Right cardiac atrium (tissue), 5 donors: ENCODE data around the gene GJB6. TPM values are rescaled to one million over a fixed set of nuclear protein-coding genes. Genes with fewer than 3 reads are reported as not detected.
"Not testable (repeated sequence)": the region's sequence is repeated elsewhere in the genome, so short reads cannot be mapped to it uniquely, and the experiment has no call there.

ENCODE experiments used
- ATAC-seq, 2 donors: fragments of 200-7000 bp; cut with Tn5 transposase; one replicate each; pipeline versions ENCODE4 v1.8.0 to v1.9.1; 2020; ENCODE audit warnings: moderate library complexity in 2 of 2, mild to moderate bottlenecking in 1 of 2
- DNase-seq, 3 donors: peaks; one replicate each; pipeline ENCODE4 v3.0.0-alpha.2; 2020
- H3K27ac ChIP-seq: one replicate; pipeline ENCODE4 v1.5.1; 2013; ENCODE audit warnings: mild to moderate bottlenecking, low read length, control low read depth, moderate library complexity
- H3K27me3 ChIP-seq: one replicate; pipeline ENCODE4 v1.6.1; 2013; ENCODE audit not compliant: control insufficient read depth, insufficient read depth
- H3K4me1 ChIP-seq: one replicate; pipeline ENCODE4 v1.6.1; 2013; ENCODE audit warnings: low read length; ENCODE audit not compliant: control insufficient read depth, insufficient read depth
- H3K4me3 ChIP-seq: one replicate; pipeline ENCODE4 v1.5.1; 2013; ENCODE audit warnings: low read length, control low read depth
- H3K9me3 ChIP-seq: one replicate; pipeline ENCODE4 v1.6.1; 2013; ENCODE audit warnings: low read length; ENCODE audit not compliant: control insufficient read depth
- WGBS: extraction: QIAGEN DNeasy Blood & Tissue Kit; methylation state at CpG from one replicate; pipeline ENCODE4 v1.1.7; 2013; 5-methylcytosine and 5-hydroxymethylcytosine counted together
- intact Hi-C, 4 donors: fragments of 100-400 bp; cut with DNase I; formaldehyde crosslinking; loops; one replicate each; pipeline versions ENCODE4 v1.11.0 to v1.14.0; 2022 to 2023
- long read RNA-seq, 4 donors: library from polyadenylated mRNA; unstranded; transcript quantifications; one replicate each; pipeline ENCODE4 v2.0.0, GENCODE V29; 2020 to 2021
- polyA plus RNA-seq: library from polyadenylated mRNA; stranded (reverse); fragments of 200-250 nt; gene quantifications from one replicate; pipeline ENCODE4 v1.2.3, GENCODE V29; 2013
- total RNA-seq, 4 donors: library from RNA; stranded (reverse); fragmentation: NEBNext Ultra II Directional; extraction: Animal tissue kit (Norgen Biotek cat#: 25700); gene quantifications; one replicate each; pipeline ENCODE4 v1.2.1, GENCODE V29; 2021
- donor health status: healthy with polysubstance abuse.
- donor health status: DM: no; HTN: yes; CAD: no.
- donor health status: DM: no; HTN: no; CAD: no.
- donor health status: DM: no; HTN: yes; CAD: no; lungs with severe emphysema.
- donor health status: DM: yes; HTN: yes; CAD: no.

The GJB6 gene
- not detected for total RNA-seq
- 0.05 TPM for polyA plus RNA-seq
- long read RNA-seq, donor 1 = 0 reads
- long read RNA-seq, donor 2 = 0 reads
- long read RNA-seq, donor 3 = 0 reads
- long read RNA-seq, donor 4 = 0 reads

DNA sequence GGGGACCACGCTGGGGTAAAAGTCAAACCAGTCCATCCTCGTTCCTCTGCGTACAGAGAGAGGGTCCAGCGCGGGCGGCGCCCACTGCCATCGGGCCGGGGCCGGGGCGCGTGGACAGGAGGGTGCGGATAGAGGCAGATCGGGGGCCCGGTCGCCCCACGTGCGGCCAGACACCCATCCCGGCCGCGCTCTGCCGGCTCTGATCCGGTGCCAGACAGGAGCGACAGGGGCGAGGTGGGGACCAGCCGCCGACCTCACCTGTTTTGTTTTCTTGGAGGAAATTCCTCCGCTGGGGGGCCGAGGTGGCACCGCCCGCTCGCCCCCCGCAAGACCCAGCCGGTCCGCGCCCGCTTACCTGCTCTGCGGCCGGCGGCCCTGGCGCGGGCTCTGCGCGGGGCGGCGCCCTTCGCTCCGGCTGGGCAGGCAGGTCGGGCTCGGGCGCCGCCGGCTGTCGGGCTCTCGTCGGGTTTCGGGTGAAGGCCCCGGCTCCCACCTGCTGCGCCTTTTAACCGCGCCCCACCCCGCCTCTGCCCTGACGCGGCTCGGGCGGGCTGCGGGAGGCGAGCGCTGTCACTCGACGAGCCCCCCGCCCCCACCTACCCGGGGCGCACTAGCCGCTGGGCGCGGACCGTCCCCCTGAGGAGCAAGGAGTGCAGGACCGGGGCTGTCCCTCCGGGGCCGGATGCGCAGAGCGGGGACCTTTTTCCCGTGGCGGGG lies at the start of gene GJB6:
Gene GJB6, minus strand, starts transcription at position 481 of the 717 bp plus-strand sequence. CDS start 8,839 bp downstream, outside the sequence.
- intact Hi-C loops = no loop called here
- Histone ChIP-seq H3K9me3 (no peaks in the 10 kb centered on the region), H3K27ac (no peak within 1 kb of the TSS), H3K4me3 (peak within 1 kb of the TSS; percentile 41), H3K27me3 (no peaks in the 10 kb centered on the region), H3K4me1 (no peaks in the 10 kb centered on the region)
- WGBS = 1% methylated on average over 85 of the region's 85 CpGs
- peak; percentile 35 to 50 for ATAC-seq
- no peak for DNase-seq

DNA sequence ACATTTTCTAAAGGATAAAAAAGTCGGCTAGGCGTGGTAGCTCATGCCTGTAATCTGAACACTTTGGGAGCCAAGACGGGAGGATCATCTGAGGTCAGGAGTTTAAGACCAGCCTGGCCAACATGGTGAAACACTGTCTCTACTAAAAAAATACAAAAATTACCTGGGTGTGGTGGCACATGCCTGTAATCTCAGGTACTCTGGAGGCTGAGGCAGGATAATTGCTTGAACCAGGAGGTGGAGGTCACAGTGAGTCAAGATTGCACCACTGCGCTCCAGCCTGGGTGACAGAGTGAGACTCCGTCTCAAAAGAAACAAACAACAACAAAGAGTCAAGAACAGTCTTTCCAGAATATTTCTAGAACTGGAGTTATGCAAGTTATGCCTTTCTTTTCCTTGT lies 44.8 kb upstream of the GJB6 start:
- intact Hi-C loops, H3K4me1 ChIP-seq: not testable (repeated sequence)
- WGBS = 87% methylated on average over 5 of the region's 5 CpGs

DNA sequence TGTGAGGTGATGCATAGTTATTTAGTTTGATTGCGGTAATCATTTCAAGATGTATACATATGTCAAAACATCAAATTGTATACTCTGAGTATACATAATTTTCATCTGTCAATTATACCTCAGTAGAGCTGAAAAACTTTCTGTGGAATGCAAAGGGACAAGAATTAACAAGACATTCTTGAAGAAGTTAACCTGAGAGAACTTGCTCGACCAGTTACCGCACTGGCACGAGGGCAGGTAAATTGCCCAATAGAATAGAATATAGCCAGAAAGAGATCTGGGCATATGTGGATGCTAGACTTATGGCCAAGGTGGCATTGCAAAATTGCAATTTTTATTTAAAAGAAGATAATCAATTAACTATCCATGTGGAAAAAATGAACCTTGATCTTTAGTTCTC lies 42.3 kb upstream of the GJB6 start:
- WGBS = 92% methylated on average over 4 of the region's 4 CpGs
- no peak for DNase-seq
- ATAC-seq = no peak
- no peaks in the 10 kb centered on the region for H3K9me3 ChIP-seq
- H3K4me3 ChIP-seq = no peak overlapping the region
- intact Hi-C loops = no loop called here
- H3K27ac ChIP-seq = no peak overlapping the region
- no peaks in the 10 kb centered on the region for H3K27me3 ChIP-seq
- H3K4me1 ChIP-seq = no peaks in the 10 kb centered on the region

More for the DNA sequence above, 44.8 kb upstream of the GJB6 start:
- DNase-seq, ATAC-seq, H3K27me3 ChIP-seq, H3K27ac ChIP-seq, H3K4me3 ChIP-seq, H3K9me3 ChIP-seq: not testable (repeated sequence)

DNA sequence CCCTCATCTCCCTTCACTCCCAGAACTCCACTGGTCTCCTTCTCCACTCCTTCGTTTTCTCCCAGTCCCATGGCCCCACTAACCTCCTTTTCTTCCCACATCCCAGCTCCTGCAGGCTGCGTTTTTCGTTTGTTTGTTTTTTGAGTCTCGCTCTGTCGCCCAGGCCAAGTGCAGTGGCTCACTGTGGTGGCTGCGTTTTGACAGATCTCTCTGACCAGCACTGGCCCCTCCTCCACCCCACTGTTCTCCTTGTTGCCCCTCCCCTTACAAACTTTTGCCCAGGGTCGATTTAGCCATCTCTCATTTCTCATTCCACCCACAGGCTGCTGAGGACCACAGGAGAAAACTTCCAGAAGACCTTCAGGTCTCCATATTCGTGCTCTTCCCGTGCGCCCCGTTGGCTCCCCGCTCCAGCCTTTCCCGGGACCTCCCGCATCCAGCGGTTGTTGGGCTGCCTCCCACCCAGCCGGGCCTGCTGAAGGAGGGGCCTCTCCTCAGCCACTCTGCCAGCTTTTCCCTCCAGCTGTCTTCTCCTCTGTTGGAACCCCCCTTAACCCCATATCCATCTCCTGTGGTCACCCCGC lies 40.6 kb upstream of the GJB6 start:
- Histone ChIP-seq H3K27me3 (no peaks in the 10 kb centered on the region), H3K27ac (no peak overlapping the region), H3K4me1 (no peaks in the 10 kb centered on the region), H3K4me3 (no peak overlapping the region), H3K9me3 (no peaks in the 10 kb centered on the region)
- 64% methylated on average over 17 of the region's 17 CpGs for WGBS
- intact Hi-C loops = no loop called here
- DNase-seq (no peak), ATAC-seq (no peak)

DNA sequence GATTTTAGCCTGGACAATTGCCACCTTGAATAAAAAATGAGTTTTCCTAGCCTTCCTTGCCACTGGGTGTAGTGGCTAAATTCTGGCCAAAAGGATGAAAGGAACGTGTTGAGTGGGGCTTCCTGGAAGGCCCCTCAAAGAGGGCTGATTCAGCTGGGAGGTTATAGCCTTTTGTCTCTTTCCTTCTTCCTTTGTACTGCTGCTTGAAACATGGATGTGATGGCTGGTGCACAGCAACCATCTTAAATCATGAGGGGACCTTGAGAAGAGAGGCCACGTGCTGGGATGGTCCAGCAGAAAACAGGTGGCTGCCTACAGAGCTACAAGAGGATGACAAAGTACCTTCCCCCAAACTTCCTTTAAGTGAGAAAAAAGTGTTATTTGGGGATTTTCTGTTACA lies 40.0 kb upstream of the GJB6 start:
- H3K9me3 ChIP-seq = no peaks in the 10 kb centered on the region
- DNase-seq (no peak), ATAC-seq (no peak)
- no peaks in the 10 kb centered on the region for H3K4me1 ChIP-seq
- no peak overlapping the region for H3K27ac ChIP-seq
- H3K4me3 ChIP-seq = no peak overlapping the region
- intact Hi-C loops = no loop called here
- WGBS = 81% methylated on average over 2 of the region's 2 CpGs
- no peaks in the 10 kb centered on the region for H3K27me3 ChIP-seq

DNA sequence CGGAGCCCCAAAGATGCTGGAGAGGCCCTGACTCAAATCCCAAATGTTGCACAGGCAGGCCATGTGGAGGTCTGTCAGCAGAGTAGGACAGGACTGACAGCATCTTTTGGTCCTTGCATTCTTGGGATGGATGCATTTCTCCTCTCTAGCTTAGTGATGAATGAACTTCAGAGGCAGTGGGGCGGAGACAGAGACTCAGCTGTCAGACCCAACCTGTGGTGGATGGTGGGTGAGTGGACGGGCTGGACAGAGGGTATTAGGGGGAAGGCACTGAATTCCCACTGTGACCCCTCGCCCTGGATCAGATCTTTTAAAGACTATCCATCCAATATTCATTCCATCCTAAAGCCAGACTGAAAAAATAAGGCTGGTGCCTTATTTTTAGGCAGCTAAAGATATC lies 39.3 kb upstream of the GJB6 start:
- intact Hi-C loops = no loop called here
- DNase-seq (no peak), ATAC-seq (no peak)
- Histone ChIP-seq H3K4me3 (no peak overlapping the region), H3K4me1 (no peaks in the 10 kb centered on the region), H3K27me3 (no peaks in the 10 kb centered on the region), H3K27ac (no peak overlapping the region), H3K9me3 (no peaks in the 10 kb centered on the region)
- 72% methylated on average over 4 of the region's 4 CpGs for WGBS

DNA sequence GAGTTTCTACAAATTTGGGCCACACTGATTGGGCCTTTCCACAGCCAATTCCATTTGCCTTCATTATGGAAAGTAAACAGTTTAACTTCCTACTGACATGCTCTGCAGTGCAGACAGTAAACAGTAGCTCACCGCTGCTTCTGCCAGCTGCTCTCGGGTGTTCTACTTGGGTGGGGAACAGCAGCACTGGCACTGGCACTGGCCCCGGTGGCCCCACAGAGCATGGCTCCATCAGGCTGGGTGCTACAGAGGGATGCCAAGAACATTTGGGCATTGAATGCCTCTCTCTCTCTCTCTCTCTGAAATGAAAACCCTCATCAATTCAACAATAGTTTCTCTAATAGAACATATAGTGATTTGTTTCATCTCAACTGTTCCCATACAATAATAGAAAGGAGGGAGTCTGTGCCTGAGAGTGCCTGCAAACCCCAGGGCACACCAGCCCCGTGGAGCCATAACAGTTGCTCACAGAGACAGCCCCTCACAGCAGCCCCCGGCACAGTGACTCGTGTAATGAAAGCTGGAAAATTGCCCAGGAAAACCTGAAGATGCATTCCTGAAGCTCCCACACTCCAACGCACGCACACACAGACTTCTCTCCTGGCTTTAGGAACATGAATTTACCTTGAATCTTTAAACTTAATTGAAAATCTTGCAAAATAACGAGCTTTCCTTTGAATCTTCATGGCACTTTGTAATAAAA lies 38.2 kb upstream of the GJB6 start:
- ATAC-seq (no peak), DNase-seq (no peak)
- Histone ChIP-seq H3K27ac (no peak overlapping the region), H3K9me3 (no peaks in the 10 kb centered on the region), H3K4me3 (no peak overlapping the region), H3K27me3 (no peaks in the 10 kb centered on the region), H3K4me1 (no peaks in the 10 kb centered on the region)
- intact Hi-C loops = no loop called here
- WGBS = 42% methylated on average over 9 of the region's 9 CpGs

DNA sequence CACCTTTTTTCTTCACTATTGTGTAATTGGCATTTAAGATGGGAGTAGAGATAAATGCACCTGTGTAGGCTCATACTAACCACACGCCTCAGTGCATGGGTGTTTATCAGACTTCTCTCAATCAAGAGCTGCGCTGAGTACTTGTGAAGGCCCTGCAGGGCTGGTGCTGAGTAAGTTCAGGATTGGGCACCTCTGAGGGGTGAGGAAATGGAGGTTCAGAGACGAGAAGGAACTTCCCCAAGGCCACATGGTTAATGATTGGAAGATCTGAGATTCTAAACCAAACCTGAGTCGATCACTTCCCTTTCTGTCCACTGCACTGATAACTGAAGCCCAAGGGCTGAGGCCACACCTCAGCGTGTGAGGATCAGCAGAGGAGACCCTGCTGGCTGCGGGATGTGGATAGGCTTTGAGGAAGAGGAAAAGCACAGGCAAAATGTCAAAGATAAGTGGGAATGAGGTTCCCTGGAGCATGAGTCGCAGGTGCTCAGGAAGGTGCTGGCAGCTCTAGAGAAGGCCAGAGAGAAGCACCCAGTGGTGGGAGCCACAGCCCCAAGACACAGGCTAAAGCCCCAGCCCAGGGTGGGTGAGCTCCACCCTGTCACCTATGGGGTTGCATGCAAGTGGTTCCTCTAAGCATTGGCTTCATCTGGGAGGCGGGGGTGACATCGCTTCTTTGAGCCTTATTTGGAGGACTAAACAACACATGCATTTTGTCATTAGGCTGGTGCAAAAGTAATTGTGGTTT lies 32.3 kb upstream of the GJB6 start:
- 79% methylated on average over 9 of the region's 9 CpGs for WGBS
- H3K4me1 ChIP-seq = no peaks in the 10 kb centered on the region
- intact Hi-C loops = no loop called here
- ATAC-seq (no peak), DNase-seq (no peak)
- no peak overlapping the region for H3K4me3 ChIP-seq
- H3K27me3 ChIP-seq = no peaks in the 10 kb centered on the region
- H3K9me3 ChIP-seq = no peaks in the 10 kb centered on the region
- H3K27ac ChIP-seq = no peak overlapping the region

DNA sequence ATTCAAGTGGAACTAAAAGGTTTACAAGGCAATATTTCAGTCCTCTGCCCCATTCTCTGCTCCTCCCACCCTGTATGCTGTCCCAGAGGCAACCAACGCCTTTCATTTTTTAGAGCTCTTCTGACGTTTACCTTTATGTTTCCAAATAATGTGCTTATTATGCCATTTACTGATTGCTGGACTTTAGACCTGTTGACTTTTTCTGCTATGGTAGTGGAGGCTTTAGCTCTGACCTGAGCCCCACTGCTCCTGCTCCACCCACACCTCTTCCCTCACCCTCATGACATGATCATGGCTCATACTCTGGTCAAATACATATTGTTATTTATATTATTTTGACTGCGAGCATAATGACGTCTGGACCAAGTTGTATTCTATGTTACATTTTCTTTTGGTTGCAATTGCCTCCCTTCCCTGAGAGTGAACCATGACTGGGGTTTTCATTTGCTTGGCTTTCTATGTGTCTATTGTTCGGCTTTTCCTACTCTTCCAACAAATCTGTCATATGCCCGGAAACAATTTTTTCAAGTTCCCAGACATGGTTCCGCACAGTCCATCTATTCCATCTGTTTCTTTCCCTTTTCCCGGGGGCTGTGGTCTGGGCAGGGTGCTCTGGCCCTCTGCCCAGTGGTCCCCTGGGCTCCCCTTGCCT lies 31.4 kb upstream of the GJB6 start:
- H3K27ac ChIP-seq = no peak overlapping the region
- no peaks in the 10 kb centered on the region for H3K4me1 ChIP-seq
- H3K27me3 ChIP-seq = no peaks in the 10 kb centered on the region
- no peak for ATAC-seq
- DNase-seq = no peak
- no peak overlapping the region for H3K4me3 ChIP-seq
- no peaks in the 10 kb centered on the region for H3K9me3 ChIP-seq
- WGBS = 88% methylated on average over 8 of the region's 8 CpGs
- intact Hi-C loops = no loop called here

DNA sequence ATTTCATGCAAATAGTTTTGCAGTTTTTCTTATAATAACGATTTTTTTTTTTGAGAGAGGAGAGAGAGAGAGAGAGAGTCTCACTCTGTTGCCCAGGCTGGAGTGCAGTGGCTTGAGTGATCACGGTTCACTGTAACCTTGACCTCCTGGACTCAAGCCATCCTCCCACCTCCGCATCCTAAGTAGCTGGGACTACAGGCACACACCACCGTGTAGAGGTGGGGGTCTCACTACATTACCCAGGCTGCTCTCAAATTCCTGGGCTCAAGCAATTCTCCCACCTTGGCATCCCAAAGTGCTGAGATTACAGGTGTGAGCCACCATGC lies 26.8 kb upstream of the GJB6 start:
- H3K4me1 ChIP-seq = no peaks in the 10 kb centered on the region
- ATAC-seq = no peak
- WGBS = 62% methylated on average over 4 of the region's 4 CpGs
- H3K9me3 ChIP-seq = no peaks in the 10 kb centered on the region
- intact Hi-C loops = no loop called here
- H3K27ac ChIP-seq = no peak overlapping the region
- no peak for DNase-seq
- H3K27me3 ChIP-seq = no peaks in the 10 kb centered on the region
- H3K4me3 ChIP-seq = no peak overlapping the region
